GM21619 (cell line): ENCODE results near the gene BPIFB1.

Source experiments
- ATAC-seq: cut with Tn5 transposase; IDR thresholded peaks from one replicate; pipeline ENCODE4 v1.9.1; 2021; ENCODE audit not compliant: unreplicated experiment

Gene BPIFB1

GRCh38 chr20:33272155-33272873 is 10.7 kb upstream of the BPIFB1 start:
- no peak for ATAC-seq

- ATAC-seq, result no peak
Measured at GRCh38 chr20:33273117-33273851, 9.7 kb upstream of the BPIFB1 start.

- no peak for ATAC-seq
Measured at GRCh38 chr20:33275215-33275614, 7.8 kb upstream of the BPIFB1 start.

- no peak for ATAC-seq
Measured at GRCh38 chr20:33275871-33276270, 7.1 kb upstream of the BPIFB1 start.

- no peak for ATAC-seq
Measured at GRCh38 chr20:33276303-33277113, 6.5 kb upstream of the BPIFB1 start.

GRCh38 chr20:33277471-33278441 is 5.3 kb upstream of the BPIFB1 start:
- ATAC-seq, result no peak

- no peak for ATAC-seq
Measured at GRCh38 chr20:33278700-33279099, 4.3 kb upstream of the BPIFB1 start.

GRCh38 chr20:33279261-33279910 is 3.6 kb upstream of the BPIFB1 start:
- ATAC-seq, result no peak

GRCh38 chr20:33280000-33280680 is 2.9 kb upstream of the BPIFB1 start:
- no peak for ATAC-seq

- no peak for ATAC-seq
Measured at GRCh38 chr20:33280775-33281174, 2.2 kb upstream of the BPIFB1 start.

GRCh38 chr20:33281550-33282146 is 1.4 kb upstream of the BPIFB1 start:
- ATAC-seq, result no peak

- ATAC-seq, result no peak
Measured at GRCh38 chr20:33282196-33282934, 649 bp upstream of the BPIFB1 start.

GRCh38 chr20:33284284-33284683 is 1.3 kb downstream of the BPIFB1 start:
- ATAC-seq, result no peak

- no peak for ATAC-seq
Measured at GRCh38 chr20:33284937-33285336, 1.9 kb downstream of the BPIFB1 start.

GRCh38 chr20:33285861-33286495 is 3.0 kb downstream of the BPIFB1 start:
- no peak for ATAC-seq

GRCh38 chr20:33287884-33288283 is 4.9 kb downstream of the BPIFB1 start:
- no peak for ATAC-seq

GRCh38 chr20:33290852-33291251 is 7.8 kb downstream of the BPIFB1 start:
- ATAC-seq, result no peak

- ATAC-seq, result no peak
Measured at GRCh38 chr20:33291416-33291815, 8.4 kb downstream of the BPIFB1 start.
